ENCODE measurements around the gene NPDC1.

NPDC1 gene

GRCh38 chr9:137083394-137084004 lies 37.5 kb upstream of the NPDC1 start:
- ATAC-seq, result peak; percentile 52

GRCh38 chr9:137082925-137083290 lies 36.9 kb upstream of the NPDC1 start:
- ATAC-seq, result no peak
- TF ChIP-seq TOX (CRISPR knock-in tag; IDR thresholded peaks at IDR 0.05; ENCODE audit: borderline replicate concordance) (no peak), OSR1 (CRISPR knock-in tag; IDR thresholded peaks at IDR 0.05) (no peak), ZFP30 (CRISPR knock-in tag; IDR thresholded peaks at IDR 0.05) (no peak), ARNTL (CRISPR knock-in tag; IDR thresholded peaks at IDR 0.05; ENCODE audit: borderline replicate concordance, low read depth) (no peak), CREB5 (CRISPR knock-in tag; IDR thresholded peaks at IDR 0.05; ENCODE audit: low read depth) (no peak), ESRRG (CRISPR knock-in tag; IDR thresholded peaks at IDR 0.05) (no peak), GLIS3 (CRISPR knock-in tag; IDR thresholded peaks at IDR 0.05) (no peak), ISL1 (CRISPR knock-in tag; IDR thresholded peaks at IDR 0.05) (no peak), TCF4 (CRISPR knock-in tag; IDR thresholded peaks at IDR 0.05; ENCODE audit: borderline replicate concordance) (no peak), ZFP3 (CRISPR knock-in tag; IDR thresholded peaks at IDR 0.05) (no peak), ZNF565 (CRISPR knock-in tag; conservative IDR thresholded peaks at IDR 0.05; ENCODE audit: low read depth) (no peak), ZNF70 (CRISPR knock-in tag; IDR thresholded peaks at IDR 0.05) (no peak), BACH2 (CRISPR knock-in tag; IDR thresholded peaks at IDR 0.05; ENCODE audit: borderline replicate concordance) (no peak), RARB (CRISPR knock-in tag; IDR thresholded peaks at IDR 0.05) (no peak), SNAI2 (CRISPR knock-in tag; IDR thresholded peaks at IDR 0.05) (no peak), ZC3H10 (CRISPR knock-in tag; IDR thresholded peaks at IDR 0.05) (no peak)

More at GRCh38 chr9:137083394-137084004, 37.5 kb upstream of the NPDC1 start:
- TF ChIP-seq GLIS3 (CRISPR knock-in tag; IDR thresholded peaks at IDR 0.05) (no peak), CSDC2 (CRISPR knock-in tag; IDR thresholded peaks at IDR 0.05) (no peak), RARB (CRISPR knock-in tag; IDR thresholded peaks at IDR 0.05) (no peak), ZNF70 (CRISPR knock-in tag; IDR thresholded peaks at IDR 0.05) (no peak), CSRNP3 (CRISPR knock-in tag; IDR thresholded peaks at IDR 0.05) (no peak), TOX (CRISPR knock-in tag; IDR thresholded peaks at IDR 0.05; ENCODE audit: borderline replicate concordance) (no peak), ZNF8 (CRISPR knock-in tag; IDR thresholded peaks at IDR 0.05) (no peak), ZC3H10 (CRISPR knock-in tag; IDR thresholded peaks at IDR 0.05) (no peak), ZFP3 (CRISPR knock-in tag; IDR thresholded peaks at IDR 0.05) (no peak), ISL1 (CRISPR knock-in tag; IDR thresholded peaks at IDR 0.05) (no peak), OSR1 (CRISPR knock-in tag; IDR thresholded peaks at IDR 0.05) (no peak), SNAI2 (CRISPR knock-in tag; IDR thresholded peaks at IDR 0.05) (no peak), PPARA (CRISPR knock-in tag; IDR thresholded peaks at IDR 0.05; ENCODE audit: borderline replicate concordance) (no peak), TSHZ2 (CRISPR knock-in tag; IDR thresholded peaks at IDR 0.05) (no peak), ZFP30 (CRISPR knock-in tag; IDR thresholded peaks at IDR 0.05) (no peak), PATZ1 (CRISPR knock-in tag; IDR thresholded peaks at IDR 0.05; ENCODE audit: borderline replicate concordance) (no peak), POU6F1 (CRISPR knock-in tag; IDR thresholded peaks at IDR 0.05; ENCODE audit: borderline replicate concordance, low read depth) (no peak), TCF4 (CRISPR knock-in tag; IDR thresholded peaks at IDR 0.05; ENCODE audit: borderline replicate concordance) (no peak)

Measured in SK-N-SH treated with all-trans-retinoic acid at 6 μM for 48 hours (cell line).